B cell (primary cell): ENCODE results near the gene RMC1. TPM values are rescaled to one million over a fixed set of nuclear protein-coding genes. Genes with fewer than 3 reads are reported as not detected.

Source experiments
- ATAC-seq: fragments of 200-7000 bp; cut with Tn5 transposase; one replicate; pipeline ENCODE4 v1.10.0; 2021; ENCODE audit warnings: low read depth, mild to moderate bottlenecking, moderate number of reproducible peaks, moderate library complexity
- CTCF ChIA-PET: fragments of 350-600 bp; sonication (Branson Sonifier 250); formaldehyde crosslinking; loops from one replicate; lab custom pipeline; 2021; ENCODE audit warnings: antibody characterized with exemption, inconsistent platforms; lab: Charles Lee
- POLR2A ChIA-PET: fragments of 350-600 bp; sonication (Branson Sonifier 250); formaldehyde crosslinking; loops from one replicate; lab custom pipeline; 2021; ENCODE audit warnings: antibody characterized with exemption; lab: Charles Lee
- DNase-seq: peaks from one replicate; pipeline ENCODE4 v3.0.0; 2013
- H2AFZ ChIP-seq: 2 replicates; pipeline ENCODE4 v1.6.1; 2012; ENCODE audit warnings: mild to moderate bottlenecking, low read depth, low read length; ENCODE audit not compliant: insufficient read depth, poor library complexity, severe bottlenecking
- H3K27ac ChIP-seq, 2 donors: 1 replicate in 1 of 2; 2 replicates in 1 of 2; pipeline ENCODE4 v1.5.1; 2012 to 2013; ENCODE audit warnings: low read length in 2 of 2, mild to moderate bottlenecking in 2 of 2, moderate library complexity in 1 of 2
- H3K27me3 ChIP-seq, 4 experiments: fragments of 200-600 bp in 1 of 4; sonication (generic) in 1 of 4; replicated peaks in 1 of 4; 1 replicate in 2 of 4; 2 replicates in 2 of 4; pipeline versions ENCODE4 v1.6.1 to v1.7.0; 2013 to 2016; ENCODE audit warnings: low read length in 3 of 4, mild to moderate bottlenecking in 2 of 4, mixed read lengths in 1 of 4, moderate library complexity in 1 of 4; ENCODE audit not compliant: insufficient read depth in 4 of 4, control insufficient read depth in 3 of 4; ENCODE audit errors: control extremely low read depth in 1 of 4
- H3K36me3 ChIP-seq, 2 experiments: replicated peaks in 1 of 2; 1 replicate in 1 of 2; 2 replicates in 1 of 2; pipeline versions ENCODE4 v1.6.1 to v1.7.1; 2013; ENCODE audit warnings: low read length in 1 of 2; ENCODE audit not compliant: insufficient read depth in 2 of 2, control insufficient read depth in 1 of 2; ENCODE audit errors: control extremely low read depth in 1 of 2, extremely low read depth in 1 of 2
- H3K4me1 ChIP-seq, 2 donors: fragments of 200-600 bp in 1 of 2; sonication (generic) in 1 of 2; 1 replicate in 1 of 2; 2 replicates in 1 of 2; pipeline versions ENCODE4 v1.5.1 to v1.6.1; 2013 to 2017; ENCODE audit warnings: low read length in 2 of 2; ENCODE audit not compliant: control insufficient read depth in 2 of 2, insufficient read depth in 2 of 2
- H3K4me2 ChIP-seq: replicated peaks from 2 replicates; pipeline ENCODE3; 2012; ENCODE audit warnings: mild to moderate bottlenecking, low read depth, low read length; ENCODE audit not compliant: poor library complexity, severe bottlenecking
- H3K4me3 ChIP-seq, 5 experiments: fragments of 200-600 bp in 1 of 5; sonication (generic) in 1 of 5; 1 replicate in 3 of 5; 2 replicates in 2 of 5; pipeline versions ENCODE4 v1.5.1 to v1.7.0; 2011 to 2016; ENCODE audit warnings: low read length in 4 of 5, mild to moderate bottlenecking in 4 of 5, low read depth in 2 of 5, control low read depth in 1 of 5, moderate library complexity in 1 of 5; ENCODE audit not compliant: insufficient read depth in 1 of 5; ENCODE audit errors: control extremely low read depth in 1 of 5, extremely low read depth in 1 of 5
- H3K79me2 ChIP-seq: fragments of 200-600 bp; sonication (generic); one replicate; pipeline ENCODE4 v1.6.0; 2016; ENCODE audit warnings: low read length; ENCODE audit not compliant: control insufficient read depth, insufficient read depth
- H3K9ac ChIP-seq: fragments of 200-600 bp; sonication (generic); 2 replicates; pipeline ENCODE4 v1.6.1; 2017; ENCODE audit warnings: mild to moderate bottlenecking, low read length, moderate library complexity
- H3K9me3 ChIP-seq, 3 donors: one replicate each; pipeline versions ENCODE4 v1.6.1 to v1.7.1; 2013; ENCODE audit warnings: low read length in 2 of 3; ENCODE audit not compliant: control insufficient read depth in 2 of 3, insufficient read depth in 1 of 3; ENCODE audit errors: control extremely low read depth in 1 of 3
- H4K20me1 ChIP-seq: 2 replicates; pipeline ENCODE4 v1.6.0; 2012; ENCODE audit warnings: mild to moderate bottlenecking, low read length; ENCODE audit not compliant: insufficient read depth, control insufficient read depth, poor library complexity, severe bottlenecking
- H3K27ac Mint-ChIP-seq: one replicate; pipeline ENCODE4 v1.8.0; 2021; ENCODE audit warnings: mixed read lengths
- H3K27me3 Mint-ChIP-seq: one replicate; pipeline ENCODE4 v1.8.0; 2021; ENCODE audit warnings: mixed read lengths
- H3K4me1 Mint-ChIP-seq: one replicate; pipeline ENCODE4 v1.8.0; 2021; ENCODE audit warnings: mixed read lengths
- H3K4me3 Mint-ChIP-seq: one replicate; pipeline ENCODE4 v1.8.0; 2021; ENCODE audit warnings: mixed read lengths
- H3K9me3 Mint-ChIP-seq: one replicate; pipeline ENCODE4 v1.8.0; 2022; ENCODE audit warnings: mixed read lengths; ENCODE audit not compliant: insufficient read depth
- EZH2 ChIP-seq: IDR thresholded peaks from 2 replicates; pipeline ENCODE4 v1.6.1; 2012; ENCODE audit warnings: borderline replicate concordance, low read depth, mild to moderate bottlenecking, moderate library complexity, low read length; ENCODE audit not compliant: insufficient read depth, poor library complexity, severe bottlenecking
- WGBS: methylation state at CpG from one replicate; pipeline ENCODE4 v1.1.5; 2013; ENCODE audit warnings: missing lambda C conversion rate; ENCODE audit not compliant: insufficient coverage; 5-methylcytosine and 5-hydroxymethylcytosine counted together
- intact Hi-C: fragments of 100-400 bp; cut with micrococcal nuclease; formaldehyde crosslinking; loops from one replicate; pipeline ENCODE4 v1.10.0; 2022
- polyA plus RNA-seq: library from polyadenylated mRNA; depleted of rRNA; stranded (reverse); fragments of >200 nt; gene quantifications from 2 replicates; pipeline ENCODE4 v1.2.3, GENCODE V29; 2012
- total RNA-seq, 2 donors: library from RNA; stranded (reverse); fragments of 120-200 nt in 1 of 2; gene quantifications; 1 replicate in 1 of 2; 2 replicates in 1 of 2; pipeline versions ENCODE4 v1.2.3 to v1.2.4, GENCODE V29; 2013 to 2022
- TF ChIP-seq, protein P1 (sequence below): fragments of 200-600 bp; IDR thresholded peaks from one replicate; pipeline ENCODE4 v1.8.0; 2022; ENCODE audit warnings: antibody characterized with exemption, mild to moderate bottlenecking

The RMC1 gene
- total and polyA plus RNA-seq, 2 donors (not counting 1 experiment from before 2014, with no cell fraction given) = 77.3 to 137 TPM

- H3K27me3 ChIP-seq = no peaks in the 10 kb centered on the region
- peaks cover 5 to 46% of the 10 kb centered on the region in 2 experiments for H3K36me3 ChIP-seq
- Mint-ChIP-seq H3K9me3 (no peaks in the 10 kb centered on the region), H3K27me3 (no peaks in the 10 kb centered on the region), H3K27ac (no peak overlapping the region), H3K4me1 (peaks cover 19% of the 10 kb centered on the region), H3K4me3 (no peak overlapping the region)
- no peak overlapping the region for H3K4me3 ChIP-seq
- no peak overlapping the region for H3K9ac ChIP-seq
- H2AFZ ChIP-seq = no peak overlapping the region
- peaks cover 3% of the 10 kb centered on the region for H4K20me1 ChIP-seq
- H3K9me3 ChIP-seq = no peaks in the 10 kb centered on the region
- H3K4me1 ChIP-seq = peaks cover 17 to 22% of the 10 kb centered on the region in 2 donors
- intact Hi-C loops = no loop called here
- no peak overlapping the region for H3K27ac ChIP-seq
- ATAC-seq (no peak), DNase-seq (no peak)
- no peak for TF ChIP-seq EZH2
- TF ChIP-seq, protein P1, sequence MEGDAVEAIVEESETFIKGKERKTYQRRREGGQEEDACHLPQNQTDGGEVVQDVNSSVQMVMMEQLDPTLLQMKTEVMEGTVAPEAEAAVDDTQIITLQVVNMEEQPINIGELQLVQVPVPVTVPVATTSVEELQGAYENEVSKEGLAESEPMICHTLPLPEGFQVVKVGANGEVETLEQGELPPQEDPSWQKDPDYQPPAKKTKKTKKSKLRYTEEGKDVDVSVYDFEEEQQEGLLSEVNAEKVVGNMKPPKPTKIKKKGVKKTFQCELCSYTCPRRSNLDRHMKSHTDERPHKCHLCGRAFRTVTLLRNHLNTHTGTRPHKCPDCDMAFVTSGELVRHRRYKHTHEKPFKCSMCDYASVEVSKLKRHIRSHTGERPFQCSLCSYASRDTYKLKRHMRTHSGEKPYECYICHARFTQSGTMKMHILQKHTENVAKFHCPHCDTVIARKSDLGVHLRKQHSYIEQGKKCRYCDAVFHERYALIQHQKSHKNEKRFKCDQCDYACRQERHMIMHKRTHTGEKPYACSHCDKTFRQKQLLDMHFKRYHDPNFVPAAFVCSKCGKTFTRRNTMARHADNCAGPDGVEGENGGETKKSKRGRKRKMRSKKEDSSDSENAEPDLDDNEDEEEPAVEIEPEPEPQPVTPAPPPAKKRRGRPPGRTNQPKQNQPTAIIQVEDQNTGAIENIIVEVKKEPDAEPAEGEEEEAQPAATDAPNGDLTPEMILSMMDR = no peak
- POLR2A ChIA-PET = no interaction called here
- CTCF ChIA-PET = interaction anchor here (0.5 kb wide), 1 partner anchor 50 kb away, joined by 5 read pairs; no protein-coding TSS in a partner anchor
- H3K4me2 ChIP-seq = no peak overlapping the region
- no peaks in the 10 kb centered on the region for H3K79me2 ChIP-seq
- WGBS = 94% methylated on average over 2 of the region's 13 CpGs
These were observed 42.0 kb downstream of the RMC1 start for GRCh38 chr18:23545247-23545789.

DNA sequence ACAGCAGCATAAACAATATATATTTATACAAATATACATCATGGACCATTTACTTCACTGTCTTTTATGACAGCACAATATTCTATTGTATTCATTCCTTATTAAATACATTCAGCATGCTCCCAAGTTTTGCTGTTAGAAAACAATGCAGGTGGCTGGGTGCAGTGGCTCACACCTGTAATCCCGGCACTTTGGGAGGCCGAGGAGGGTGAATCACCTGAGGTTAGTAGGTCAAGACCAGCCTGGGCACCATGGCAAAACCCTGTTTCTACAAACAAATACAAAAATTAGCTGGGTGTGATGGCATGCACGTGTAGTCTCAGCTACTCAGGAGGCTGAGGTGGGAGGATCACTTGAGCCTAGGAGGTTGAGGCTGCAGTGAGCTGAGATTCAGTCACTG is 44.0 kb downstream of the RMC1 start:
- Histone ChIP-seq H3K4me2 (no peak overlapping the region), H2AFZ (no peak overlapping the region), H4K20me1 (no peaks in the 10 kb centered on the region), H3K4me3 (no peak overlapping the region), H3K27ac (no peak overlapping the region), H3K9me3 (no peaks in the 10 kb centered on the region), H3K36me3 (peaks cover 5 to 62% of the 10 kb centered on the region in 2 experiments), H3K27me3 (no peaks in the 10 kb centered on the region), H3K9ac (no peak overlapping the region), H3K4me1 (peaks cover 2% of the 10 kb centered on the region in 2 donors), H3K79me2 (no peaks in the 10 kb centered on the region)
- POLR2A ChIA-PET = interaction anchor here (0.6 kb wide), 1 partner anchor 62 kb away, joined by 3 read pairs; no protein-coding TSS in a partner anchor
- Mint-ChIP-seq H3K27me3 (no peaks in the 10 kb centered on the region), H3K4me1 (peaks cover 2% of the 10 kb centered on the region), H3K9me3 (no peaks in the 10 kb centered on the region), H3K4me3 (no peak overlapping the region), H3K27ac (no peak overlapping the region)
- ATAC-seq = no peak
- no peak for DNase-seq
- no peak for TF ChIP-seq EZH2
- TF ChIP-seq, protein P1 = no peak
- intact Hi-C loops = no loop called here
- CTCF ChIA-PET = interaction anchor here (1.2 kb wide), 1 partner anchor 25 kb away, joined by 4 read pairs; no protein-coding TSS in a partner anchor
- WGBS = 93% methylated on average over 2 of the region's 3 CpGs
